Activated naive CD8-positive, alpha-beta T cell treated with anti-CD3 and anti-CD28 coated beads, Interleukin-2, amount 50 U/mL, for 16 hours (primary cell): ENCODE measurements around the gene NOVA1.

Experiments used
- DNase-seq: peaks from one replicate; pipeline ENCODE4 v3.0.0-alpha.2; 2020; ENCODE audit warnings: low read depth, low spot score

The NOVA1 gene

GRCh38 chr14:26594148-26594547 is 3.7 kb downstream of the NOVA1 start:
- DNase-seq = no peak

GRCh38 chr14:26593357-26593756 is 4.5 kb downstream of the NOVA1 start:
- no peak for DNase-seq

- DNase-seq = no peak
Observed at GRCh38 chr14:26589925-26590324, 7.9 kb downstream of the NOVA1 start.

- no peak for DNase-seq
Observed at GRCh38 chr14:26577711-26578110, 20.1 kb downstream of the NOVA1 start.

GRCh38 chr14:26554069-26554772 is 43.6 kb downstream of the NOVA1 start:
- no peak for DNase-seq

GRCh38 chr14:26549571-26549970 is 48.3 kb downstream of the NOVA1 start:
- DNase-seq = no peak

- no peak for DNase-seq
Observed at GRCh38 chr14:26548406-26548805, 49.4 kb downstream of the NOVA1 start.

- DNase-seq = no peak
Observed at GRCh38 chr14:26538176-26538575, 59.7 kb downstream of the NOVA1 start.

- no peak for DNase-seq
Observed at GRCh38 chr14:26531894-26532293, 65.9 kb downstream of the NOVA1 start.

- DNase-seq = no peak
Observed at GRCh38 chr14:26528415-26529182, 69.2 kb downstream of the NOVA1 start.

GRCh38 chr14:26527095-26527494 is 70.7 kb downstream of the NOVA1 start:
- DNase-seq = no peak

GRCh38 chr14:26526137-26526536 is 71.7 kb downstream of the NOVA1 start:
- no peak for DNase-seq

- no peak for DNase-seq
Observed at GRCh38 chr14:26525085-26525484, 72.7 kb downstream of the NOVA1 start.

- no peak for DNase-seq
Observed at GRCh38 chr14:26522967-26523366, 74.9 kb downstream of the NOVA1 start.

- DNase-seq = no peak
Observed at GRCh38 chr14:26517771-26518170, 80.1 kb downstream of the NOVA1 start.

- no peak for DNase-seq
Observed at GRCh38 chr14:26500028-26500427, 97.8 kb downstream of the NOVA1 start.

GRCh38 chr14:26499546-26499945 is 98.3 kb downstream of the NOVA1 start:
- DNase-seq = no peak

- no peak for DNase-seq
Observed at GRCh38 chr14:26486922-26487321, 110.9 kb downstream of the NOVA1 start.

- no peak for DNase-seq
Observed at GRCh38 chr14:26484562-26484961, 113.3 kb downstream of the NOVA1 start.

- DNase-seq = no peak
Observed at GRCh38 chr14:26478967-26479366, 118.9 kb downstream of the NOVA1 start.

- no peak for DNase-seq
Observed at GRCh38 chr14:26466862-26467261, 131.0 kb downstream of the NOVA1 start.

GRCh38 chr14:26463136-26463535 is 134.7 kb downstream of the NOVA1 start:
- DNase-seq = no peak

- DNase-seq = no peak
Observed at GRCh38 chr14:26454105-26454504, 143.7 kb downstream of the NOVA1 start.
